Lower leg skin (tissue), 3 donors: ENCODE data around the gene DNAJC11.

ENCODE experiments used
- CTCF ChIP-seq, 3 donors: fragments of 450-650 bp; IDR thresholded peaks; one replicate each; pipeline ENCODE4 v1.5.1; 2016; ENCODE audit warnings: antibody characterized with exemption in 3 of 3, mild to moderate bottlenecking in 3 of 3, moderate library complexity in 2 of 3
- POLR2A ChIP-seq, 2 donors: fragments of 450-650 bp; IDR thresholded peaks; one replicate each; pipeline ENCODE4 v1.6.1; 2016 to 2017; ENCODE audit warnings: antibody characterized with exemption in 2 of 2, mild to moderate bottlenecking in 1 of 2, moderate library complexity in 1 of 2

GRCh38 chr1:6648556-6648955 is 53.1 kb downstream of the DNAJC11 start:
- no peak for TF ChIP-seq CTCF (IDR thresholded peaks at IDR 0.05)
- TF ChIP-seq POLR2A (IDR thresholded peaks at IDR 0.05), result no peak
